ENCODE data around the gene MAP3K5.

MAP3K5 gene

GRCh38 chr6:136566851-136567250, 225.4 kb downstream of the MAP3K5 start:
- no peak for FAIRE-seq

GRCh38 chr6:136566007-136566487, 226.2 kb downstream of the MAP3K5 start:
- FAIRE-seq = no peak

- no peak for FAIRE-seq
Observed at GRCh38 chr6:136564180-136564579, 228.1 kb downstream of the MAP3K5 start.

- FAIRE-seq = no peak
Observed at GRCh38 chr6:136563386-136564152, 228.7 kb downstream of the MAP3K5 start.

- FAIRE-seq = no peak
Observed at GRCh38 chr6:136562211-136562610, 230.1 kb downstream of the MAP3K5 start.

- FAIRE-seq = no peak
Observed at GRCh38 chr6:136553166-136553787, 239.0 kb downstream of the MAP3K5 start.

GRCh38 chr6:136552054-136552453, 240.2 kb downstream of the MAP3K5 start:
- FAIRE-seq = no peak

GRCh38 chr6:136551103-136551502, 241.2 kb downstream of the MAP3K5 start:
- no peak for FAIRE-seq

- FAIRE-seq = no peak
Observed at GRCh38 chr6:136550330-136551071, 241.8 kb downstream of the MAP3K5 start, which contains the start of gene MAP7. Gene MAP7 (minus strand): TSS chr6:136550422. CDS start chr6:136550408, 14 bp downstream.

GRCh38 chr6:136550045-136550329, 242.3 kb downstream of the MAP3K5 start:
- no peak for FAIRE-seq

GRCh38 chr6:136549300-136550044, 242.8 kb downstream of the MAP3K5 start:
- FAIRE-seq = no peak

- no peak for FAIRE-seq
Observed at GRCh38 chr6:136548582-136549299, 243.5 kb downstream of the MAP3K5 start.

- FAIRE-seq = no peak
Observed at GRCh38 chr6:136547871-136548270, 244.4 kb downstream of the MAP3K5 start.

- FAIRE-seq = no peak
Observed at GRCh38 chr6:136547336-136547735, 244.9 kb downstream of the MAP3K5 start.

GRCh38 chr6:136546331-136546730, 245.9 kb downstream of the MAP3K5 start:
- no peak for FAIRE-seq

GRCh38 chr6:136544326-136544725, 248.0 kb downstream of the MAP3K5 start:
- FAIRE-seq = no peak

GRCh38 chr6:136541395-136541794, 250.9 kb downstream of the MAP3K5 start:
- FAIRE-seq = no peak

- no peak for FAIRE-seq
Observed at GRCh38 chr6:136539967-136540652, 252.2 kb downstream of the MAP3K5 start.

- FAIRE-seq = no peak
Observed at GRCh38 chr6:136538836-136539235, 253.4 kb downstream of the MAP3K5 start.

GRCh38 chr6:136535880-136536650, 256.2 kb downstream of the MAP3K5 start:
- no peak for FAIRE-seq

Data from TTC549 (cell line).